Osteocyte (in vitro differentiated cells): ENCODE results near the gene LGR6. TPM values are rescaled to one million over a fixed set of nuclear protein-coding genes. Genes with fewer than 3 reads are reported as not detected.

Experiments
- DNase-seq: peaks from one replicate; pipeline ENCODE4 v3.0.0; 2021; ENCODE audit warnings: mixed read lengths; ENCODE audit not compliant: unreplicated experiment; ENCODE audit errors: extremely low spot score
- H3K27ac Mint-ChIP-seq: one replicate; pipeline ENCODE4 v1.8.0; 2021; ENCODE audit warnings: mild to moderate bottlenecking, mixed read lengths; ENCODE audit not compliant: unreplicated experiment
- H3K27me3 Mint-ChIP-seq: one replicate; pipeline ENCODE4 v1.8.0; 2021; ENCODE audit warnings: mixed read lengths; ENCODE audit not compliant: unreplicated experiment
- H3K36me3 Mint-ChIP-seq: one replicate; pipeline ENCODE4 v1.8.0; 2021; ENCODE audit warnings: mixed read lengths; ENCODE audit not compliant: unreplicated experiment
- H3K4me1 Mint-ChIP-seq: one replicate; pipeline ENCODE4 v1.8.0; 2021; ENCODE audit warnings: mixed read lengths; ENCODE audit not compliant: unreplicated experiment
- H3K4me3 Mint-ChIP-seq: one replicate; pipeline ENCODE4 v1.8.0; 2021; ENCODE audit warnings: mild to moderate bottlenecking, moderate library complexity, mixed read lengths; ENCODE audit not compliant: unreplicated experiment
- H3K9me3 Mint-ChIP-seq: one replicate; pipeline ENCODE4 v1.8.0; 2021; ENCODE audit warnings: mixed read lengths; ENCODE audit not compliant: unreplicated experiment
- total RNA-seq: library from RNA; stranded (reverse); gene quantifications from 2 replicates; pipeline ENCODE4 v1.2.1, GENCODE V29; 2021
- TF ChIP-seq, protein P1 (sequence below): fragments of 200-600 bp; sonication (generic); IDR thresholded peaks from 2 replicates; pipeline ENCODE4 v1.5.0; 2021; ENCODE audit warnings: antibody characterized with exemption, mild to moderate bottlenecking, moderate library complexity

The LGR6 gene
- total RNA-seq, 1 donor from 2014 or later = 9.9 TPM

DNA sequence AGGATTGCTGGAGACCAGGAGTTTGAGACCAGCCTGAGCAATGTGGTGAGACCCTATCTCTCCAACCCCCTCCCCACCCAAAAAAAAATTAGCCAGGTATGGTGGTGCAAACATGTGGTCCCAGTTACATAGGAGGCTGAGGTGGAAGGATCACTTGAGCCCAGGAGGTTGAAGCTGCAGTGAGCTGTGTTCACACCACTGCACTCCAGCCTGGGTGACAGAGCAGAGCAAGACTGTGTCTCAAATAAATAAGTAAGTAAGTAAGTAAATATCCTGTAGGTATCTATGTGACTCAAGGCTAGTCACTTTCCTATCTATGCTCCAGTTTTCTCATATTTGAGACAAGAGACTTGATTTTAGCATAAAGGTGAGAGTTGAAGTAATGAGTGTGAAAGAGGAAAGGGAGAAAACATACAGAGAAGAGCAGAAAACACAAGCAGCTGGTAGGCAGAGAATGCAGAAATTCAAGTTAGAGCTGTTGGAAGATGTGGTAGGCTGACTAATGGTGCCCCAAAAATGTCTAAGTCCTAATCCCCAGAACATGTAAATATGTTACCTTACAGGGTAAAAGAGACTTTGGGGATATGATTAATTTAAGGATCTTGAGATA, 162.4 kb downstream of the LGR6 start:
- TF ChIP-seq, protein P1, sequence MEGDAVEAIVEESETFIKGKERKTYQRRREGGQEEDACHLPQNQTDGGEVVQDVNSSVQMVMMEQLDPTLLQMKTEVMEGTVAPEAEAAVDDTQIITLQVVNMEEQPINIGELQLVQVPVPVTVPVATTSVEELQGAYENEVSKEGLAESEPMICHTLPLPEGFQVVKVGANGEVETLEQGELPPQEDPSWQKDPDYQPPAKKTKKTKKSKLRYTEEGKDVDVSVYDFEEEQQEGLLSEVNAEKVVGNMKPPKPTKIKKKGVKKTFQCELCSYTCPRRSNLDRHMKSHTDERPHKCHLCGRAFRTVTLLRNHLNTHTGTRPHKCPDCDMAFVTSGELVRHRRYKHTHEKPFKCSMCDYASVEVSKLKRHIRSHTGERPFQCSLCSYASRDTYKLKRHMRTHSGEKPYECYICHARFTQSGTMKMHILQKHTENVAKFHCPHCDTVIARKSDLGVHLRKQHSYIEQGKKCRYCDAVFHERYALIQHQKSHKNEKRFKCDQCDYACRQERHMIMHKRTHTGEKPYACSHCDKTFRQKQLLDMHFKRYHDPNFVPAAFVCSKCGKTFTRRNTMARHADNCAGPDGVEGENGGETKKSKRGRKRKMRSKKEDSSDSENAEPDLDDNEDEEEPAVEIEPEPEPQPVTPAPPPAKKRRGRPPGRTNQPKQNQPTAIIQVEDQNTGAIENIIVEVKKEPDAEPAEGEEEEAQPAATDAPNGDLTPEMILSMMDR = no peak
- Mint-ChIP-seq H3K27me3 (no peaks in the 10 kb centered on the region), H3K4me1 (no peaks in the 10 kb centered on the region), H3K9me3 (no peaks in the 10 kb centered on the region), H3K4me3 (no peak overlapping the region), H3K36me3 (no peaks in the 10 kb centered on the region), H3K27ac (no peak overlapping the region)
- no peak for DNase-seq

DNA sequence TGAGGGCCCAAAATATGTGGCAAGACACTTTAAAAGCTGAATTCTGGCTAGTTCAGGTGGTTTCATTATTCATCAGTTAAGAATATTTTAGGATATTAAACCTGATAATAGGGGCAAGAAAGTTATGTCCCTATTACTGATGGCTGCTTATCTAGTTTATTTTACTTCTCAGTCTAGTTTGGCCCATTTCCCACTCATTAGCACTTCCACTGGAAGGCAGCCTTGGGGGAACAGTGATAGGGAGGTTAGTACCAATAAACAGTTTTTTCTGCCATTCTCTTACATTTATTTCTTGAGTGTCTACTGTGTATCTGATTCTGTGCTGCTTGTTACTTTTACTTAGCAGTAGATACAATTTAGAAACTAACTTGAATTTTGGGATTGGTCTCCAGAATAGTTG, 163.9 kb downstream of the LGR6 start:
- Mint-ChIP-seq H3K27ac (no peak overlapping the region), H3K9me3 (no peaks in the 10 kb centered on the region), H3K27me3 (no peaks in the 10 kb centered on the region), H3K4me1 (no peaks in the 10 kb centered on the region), H3K36me3 (no peaks in the 10 kb centered on the region), H3K4me3 (no peak overlapping the region)
- no peak for DNase-seq
- TF ChIP-seq, protein P1 = no peak

DNA sequence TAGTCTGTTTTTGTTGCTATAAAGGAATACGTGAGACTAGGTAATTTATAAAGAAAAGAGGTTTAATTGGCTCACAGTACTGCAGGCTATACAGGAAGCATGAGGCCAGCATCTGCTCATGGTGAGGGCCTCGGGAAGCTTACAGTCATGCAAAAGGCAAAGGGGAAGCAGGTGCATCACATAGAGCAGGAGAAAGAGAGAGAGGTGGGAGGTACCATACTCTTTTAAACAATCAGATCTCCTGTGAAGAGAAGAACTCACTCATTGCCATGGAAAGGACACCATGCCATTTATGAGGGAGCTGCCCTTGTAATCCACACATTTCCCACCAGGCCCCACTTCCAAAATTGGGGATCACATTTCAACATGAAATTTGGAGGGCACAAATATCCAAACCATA, 167.6 kb downstream of the LGR6 start:
- no peaks in the 10 kb centered on the region for H3K9me3 Mint-ChIP-seq
- no peaks in the 10 kb centered on the region for H3K4me1 Mint-ChIP-seq
- H3K27me3 Mint-ChIP-seq = no peaks in the 10 kb centered on the region
- DNase-seq = no peak
- H3K27ac Mint-ChIP-seq = no peak overlapping the region
- TF ChIP-seq, protein P1 = no peak
- H3K36me3 Mint-ChIP-seq = no peaks in the 10 kb centered on the region
- no peak overlapping the region for H3K4me3 Mint-ChIP-seq

DNA sequence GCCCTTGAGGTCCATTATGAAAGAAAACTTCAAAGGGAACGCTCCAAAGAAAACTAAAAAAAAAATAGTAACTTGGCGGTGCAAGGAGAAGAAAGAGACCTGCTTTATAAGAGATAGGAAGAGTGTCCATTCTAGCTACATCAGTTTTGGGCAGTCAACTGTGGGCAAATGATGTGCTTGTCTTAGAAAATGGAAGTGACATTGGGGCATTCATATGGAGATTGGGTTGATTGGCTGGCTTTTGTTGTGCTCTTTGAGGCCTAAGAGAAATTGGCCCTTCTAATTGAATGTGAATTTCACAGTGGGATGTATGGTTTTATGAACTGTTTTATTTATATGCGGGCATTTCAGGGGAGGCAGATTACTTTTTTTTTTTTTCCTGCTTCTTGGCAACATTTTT, 168.1 kb downstream of the LGR6 start:
- Mint-ChIP-seq H3K36me3 (no peaks in the 10 kb centered on the region), H3K27me3 (no peaks in the 10 kb centered on the region), H3K4me1 (no peaks in the 10 kb centered on the region), H3K27ac (no peak overlapping the region), H3K4me3 (no peak overlapping the region), H3K9me3 (no peaks in the 10 kb centered on the region)
- TF ChIP-seq, protein P1 = no peak
- DNase-seq = no peak

DNA sequence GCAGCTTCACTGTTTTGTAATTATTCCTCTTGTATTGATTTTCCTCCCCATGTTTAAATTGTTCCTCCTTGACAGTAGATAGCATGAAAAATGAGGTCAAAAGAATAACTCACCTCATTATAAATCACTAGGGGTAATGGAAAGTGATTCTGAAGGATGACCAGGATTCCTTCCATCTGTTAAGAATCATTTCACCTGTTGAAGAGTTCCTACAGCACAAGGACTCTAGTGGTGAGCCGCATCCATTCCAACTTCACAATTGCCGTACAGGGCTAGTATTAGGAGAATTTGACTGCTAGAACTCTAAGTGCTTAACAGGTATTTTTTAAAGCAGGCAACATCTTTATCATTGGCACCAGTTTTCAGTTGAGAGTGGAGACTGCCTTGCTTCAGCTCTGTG, 168.6 kb downstream of the LGR6 start:
- Mint-ChIP-seq H3K4me1 (no peaks in the 10 kb centered on the region), H3K4me3 (no peak overlapping the region), H3K9me3 (no peaks in the 10 kb centered on the region), H3K36me3 (no peaks in the 10 kb centered on the region), H3K27ac (no peak overlapping the region), H3K27me3 (no peaks in the 10 kb centered on the region)
- TF ChIP-seq, protein P1 = no peak
- no peak for DNase-seq
